Activated gamma-delta T cell treated with Interleukin-2 at 50 U/mL for 16 hours (primary cell): ENCODE data around the gene HOXB8.
A peak's percentile ranks its signal among the peaks of the same experiment; 100 is the strongest.

Source experiments
- DNase-seq: peaks from one replicate; pipeline ENCODE4 v3.0.0-alpha.2; 2020

HOXB8 gene

DNA sequence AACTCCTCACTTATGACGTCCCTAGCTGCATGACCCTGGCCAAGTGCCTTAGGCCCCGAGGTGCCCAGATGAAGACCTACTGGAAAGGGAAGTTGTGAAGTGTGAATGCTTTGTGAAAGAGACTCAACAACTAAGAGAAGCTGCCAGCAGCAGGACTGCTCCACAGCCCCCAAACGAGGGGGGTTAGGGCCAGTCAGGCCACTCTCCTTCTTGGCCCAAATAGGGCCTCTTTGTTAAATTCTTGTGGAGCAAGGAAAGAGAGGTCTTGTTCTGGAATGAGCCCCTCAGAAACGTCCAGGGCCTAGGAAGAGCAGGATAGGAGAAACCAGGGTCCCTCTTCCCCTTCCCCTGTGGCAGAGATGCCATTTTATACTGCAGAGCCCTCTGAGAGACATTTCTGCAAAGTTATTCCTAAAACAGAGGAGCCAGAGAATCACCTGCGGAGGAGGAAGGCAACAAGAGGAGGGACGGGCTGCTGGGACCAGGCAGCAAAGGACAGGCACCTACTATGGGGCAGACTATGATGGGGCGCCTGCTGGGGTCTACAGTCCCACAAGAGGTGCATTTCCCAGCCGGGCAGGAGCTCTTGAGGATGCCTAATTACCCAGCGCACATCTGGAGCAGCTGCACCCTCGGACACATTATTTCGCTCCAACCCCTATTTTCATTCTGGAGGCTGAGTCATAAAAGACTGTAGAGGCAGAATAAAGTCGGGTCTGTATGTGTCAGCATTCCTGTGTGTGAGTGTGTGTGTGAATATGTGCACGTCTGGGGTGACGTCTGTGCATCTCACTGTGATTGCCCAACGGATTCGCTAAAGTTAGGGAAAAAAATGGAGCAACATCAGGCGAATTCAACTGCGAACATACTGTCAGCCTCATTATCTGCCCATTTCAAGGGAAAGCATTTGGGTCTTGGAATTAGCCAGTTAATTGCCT, 22.5 kb upstream of the HOXB8 start:
- no peak for DNase-seq

- DNase-seq, result peak; percentile 64
Measured at GRCh38 chr17:48636177-48637018, 21.3 kb upstream of the HOXB8 start.

GRCh38 chr17:48634493-48635208, 19.6 kb upstream of the HOXB8 start:
- DNase-seq, result no peak

GRCh38 chr17:48633266-48633677, 18.2 kb upstream of the HOXB8 start:
- no peak for DNase-seq

DNA sequence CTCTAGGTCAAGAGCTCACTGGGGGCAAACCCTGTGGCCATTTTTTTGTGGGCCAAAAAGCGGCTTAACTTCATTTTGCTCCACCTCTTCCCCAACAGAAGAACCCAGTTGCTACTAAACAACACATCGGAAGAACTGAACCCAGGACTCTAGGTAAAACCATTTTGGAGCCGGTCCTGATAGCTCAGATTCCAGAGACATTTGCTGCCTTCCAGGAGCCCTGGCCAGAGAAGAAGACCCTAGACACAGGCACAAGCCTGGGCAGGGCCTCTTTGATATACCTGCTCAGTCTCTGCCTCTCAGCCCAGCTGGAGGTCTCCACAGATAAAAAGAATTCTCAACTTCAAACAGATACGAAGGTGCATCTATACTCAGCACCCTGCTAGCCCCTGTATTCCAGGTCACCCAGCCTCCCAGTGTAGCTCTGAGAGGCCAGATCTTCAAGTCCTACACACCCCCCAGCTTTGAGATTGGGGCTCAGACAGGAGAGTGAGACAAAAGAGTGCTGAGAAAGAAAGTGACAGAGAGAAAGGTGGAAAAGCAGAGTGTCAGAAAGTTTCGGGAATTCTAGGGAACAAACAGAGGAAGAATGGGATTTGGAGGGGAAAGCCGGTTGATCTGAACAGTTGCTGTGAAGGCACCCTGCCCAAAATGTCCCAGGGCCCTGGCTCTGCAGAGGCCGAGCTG, 17.6 kb upstream of the HOXB8 start:
- DNase-seq, result no peak

GRCh38 chr17:48631693-48632578, 16.8 kb upstream of the HOXB8 start:
- no peak for DNase-seq

GRCh38 chr17:48630925-48631692, 16.0 kb upstream of the HOXB8 start:
- DNase-seq, result no peak

- no peak for DNase-seq
Measured at GRCh38 chr17:48630009-48630924, 15.2 kb upstream of the HOXB8 start.

DNA sequence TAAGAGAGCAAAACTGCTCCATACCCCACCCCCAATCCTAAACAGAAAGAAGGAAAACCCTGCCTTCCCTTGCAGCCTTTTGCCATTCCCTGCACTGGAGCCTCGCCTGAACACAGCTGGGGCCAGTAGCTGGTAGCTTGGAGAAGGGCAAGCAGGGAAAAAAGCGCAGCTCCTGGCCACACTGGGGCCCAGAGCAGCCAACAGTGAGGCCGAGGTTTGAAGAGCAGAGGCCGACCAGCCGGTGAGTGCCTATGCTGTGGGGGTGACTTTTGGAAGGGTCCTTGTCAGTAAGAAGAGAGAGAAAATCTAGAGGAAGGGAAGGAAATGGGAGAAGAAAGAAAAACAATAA, 14.3 kb upstream of the HOXB8 start:
- DNase-seq, result no peak

DNA sequence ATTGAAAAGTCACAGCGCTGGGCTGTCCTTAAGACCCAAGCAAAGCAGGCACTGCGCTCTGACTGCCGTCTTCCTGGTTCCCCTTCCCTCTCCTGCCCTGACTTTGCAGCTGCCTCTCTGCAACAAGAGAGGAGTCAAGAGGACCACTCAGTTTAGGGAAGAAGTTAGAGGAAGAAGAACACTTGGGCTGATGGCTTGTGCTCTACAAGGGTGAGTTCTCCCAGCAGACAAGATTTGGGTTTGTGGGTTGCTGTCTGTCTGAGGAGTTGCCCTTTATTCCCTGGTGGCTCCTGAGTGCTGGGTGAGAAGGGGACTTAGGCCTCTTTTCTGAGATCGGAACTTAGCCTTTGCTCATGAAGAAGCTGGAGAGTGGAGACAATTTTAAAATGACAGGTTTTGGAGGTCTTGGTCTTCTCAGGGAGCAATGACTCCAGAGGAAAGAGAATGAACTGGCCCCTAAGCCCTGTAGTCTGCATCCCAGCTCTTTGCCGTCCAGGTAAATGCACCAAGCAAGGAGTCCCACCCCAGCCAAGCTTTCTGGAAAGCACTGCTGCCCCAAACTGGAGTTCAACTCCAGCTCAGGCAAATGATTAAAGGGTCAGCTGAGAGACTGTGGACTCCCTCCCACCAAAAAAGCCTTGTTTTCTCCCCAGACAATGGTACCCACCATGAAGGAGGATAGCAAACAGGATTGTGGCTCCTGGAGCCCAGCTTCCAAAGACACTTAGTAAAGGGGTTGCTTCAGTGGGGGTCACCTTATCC, 13.7 kb upstream of the HOXB8 start:
- DNase-seq, result no peak

GRCh38 chr17:48627623-48628521, 12.8 kb upstream of the HOXB8 start:
- DNase-seq, result no peak

- no peak for DNase-seq
Measured at GRCh38 chr17:48627118-48627597, 12.1 kb upstream of the HOXB8 start.

DNA sequence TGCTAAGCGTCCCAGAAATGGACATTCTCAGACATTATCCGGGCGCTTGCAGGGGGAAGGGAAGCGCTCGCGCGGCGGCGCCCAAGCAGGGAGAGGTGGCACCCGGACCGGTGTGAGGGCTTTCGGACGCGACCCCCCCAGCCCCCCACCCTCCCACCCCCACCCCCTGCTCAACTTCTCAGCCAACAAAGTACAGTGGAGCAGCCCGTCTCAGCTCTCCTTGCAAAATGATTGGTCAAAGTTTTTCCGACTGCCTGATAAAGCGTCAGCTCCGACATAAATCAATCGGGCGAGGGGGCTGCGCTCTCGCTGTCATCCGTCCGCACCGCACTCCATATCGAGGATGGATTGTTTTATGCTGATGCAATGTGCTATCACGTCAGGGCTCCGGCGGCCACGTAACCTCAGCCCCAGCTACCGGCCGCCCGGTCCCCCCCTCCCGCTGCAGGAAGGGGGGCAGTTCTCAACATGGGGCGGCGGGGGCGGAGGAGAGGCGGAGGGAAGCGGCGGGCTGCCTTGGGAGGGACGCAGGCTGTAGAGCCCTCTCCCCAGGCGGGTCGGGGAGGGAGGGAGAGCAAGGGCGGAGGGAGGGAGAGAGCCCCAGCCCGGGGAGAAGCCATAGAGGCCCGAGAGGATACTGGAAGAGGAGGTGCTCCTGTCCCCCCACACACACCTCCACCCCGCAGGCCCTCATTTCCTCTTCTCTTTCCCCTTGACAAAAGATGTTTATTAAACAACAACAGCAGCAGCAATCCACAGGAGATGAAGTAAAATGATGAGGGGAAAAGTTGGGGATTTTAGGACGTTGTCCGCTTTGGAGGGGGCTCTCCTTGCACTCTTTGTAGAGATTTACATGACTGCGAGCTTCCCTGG, 11.4 kb upstream of the HOXB8 start, which contains the start of gene HOXB9:
Gene HOXB9, minus strand, starts transcription at position 114 of the 873 bp plus-strand sequence. Its CDS starts 89 bp downstream, at position 25.
- DNase-seq, result peak; percentile 42

DNA sequence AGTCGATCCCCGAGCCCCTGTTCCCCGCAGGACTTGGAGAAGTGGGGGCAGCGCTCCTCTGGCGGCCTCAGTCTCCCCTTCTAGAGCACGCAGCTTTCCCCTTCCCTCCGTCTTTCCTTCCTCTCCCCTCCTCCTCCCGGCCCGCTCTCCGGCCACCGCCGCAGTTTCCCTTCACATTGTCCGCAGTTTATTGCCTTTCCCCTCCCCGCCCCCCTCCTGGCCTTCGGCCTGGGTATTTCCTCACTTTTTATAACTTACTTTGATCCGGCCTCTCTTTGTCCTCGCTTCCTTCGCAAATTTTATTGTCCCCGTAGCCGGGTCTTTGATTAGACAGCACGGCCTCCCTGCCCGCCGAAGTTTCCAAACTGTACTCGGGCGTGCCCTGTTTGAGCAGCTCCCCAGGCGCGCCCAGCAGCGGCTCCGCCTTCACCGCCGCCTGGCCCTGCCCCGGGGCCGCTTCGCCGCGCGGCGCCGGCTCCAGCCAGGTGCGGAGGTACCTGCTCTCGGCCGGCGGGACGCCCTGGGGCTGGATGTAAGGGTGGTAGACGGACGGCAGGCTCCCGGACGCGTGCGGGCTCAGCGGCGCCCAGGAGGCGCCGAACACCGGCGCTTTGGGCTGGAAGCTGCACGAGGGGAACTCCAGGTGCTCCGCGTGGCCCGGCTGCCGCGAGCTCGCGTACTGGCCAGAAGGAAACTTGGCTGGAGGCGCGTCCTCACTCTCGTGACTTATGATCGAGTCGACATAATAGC, 10.6 kb upstream of the HOXB8 start:
- DNase-seq, result no peak
